KMS-11 (cell line): ENCODE data around the gene RUBCNL.

Source experiments
- H2AFZ ChIP-seq: fragments of 200-600 bp; sonication (generic); 2 replicates; pipeline ENCODE4 v1.6.1; 2016; ENCODE audit warnings: antibody characterized with exemption, mixed run types, low read depth
- H3K27ac ChIP-seq: fragments of 200-600 bp; sonication (generic); 2 replicates; pipeline ENCODE4 v1.6.1; 2016; ENCODE audit warnings: mild to moderate bottlenecking, mixed run types
- H3K27me3 ChIP-seq: fragments of 200-600 bp; sonication (generic); 2 replicates; pipeline ENCODE4 v1.6.1; 2017; ENCODE audit warnings: mild to moderate bottlenecking, low read depth, mixed run types, moderate library complexity; ENCODE audit not compliant: insufficient read depth
- H3K36me3 ChIP-seq: fragments of 200-600 bp; sonication (generic); 2 replicates; pipeline ENCODE4 v1.6.1; 2017; ENCODE audit warnings: mild to moderate bottlenecking, mixed run types; ENCODE audit not compliant: insufficient read depth
- H3K4me1 ChIP-seq: fragments of 200-600 bp; sonication (generic); 2 replicates; pipeline ENCODE4 v1.6.1; 2016; ENCODE audit warnings: mild to moderate bottlenecking, low read depth, mixed run types; ENCODE audit not compliant: poor library complexity, severe bottlenecking
- H3K4me2 ChIP-seq: fragments of 200-600 bp; sonication (generic); 2 replicates; pipeline ENCODE4 v1.7.0; 2016; ENCODE audit warnings: mild to moderate bottlenecking, mixed run types
- H3K4me3 ChIP-seq: fragments of 200-600 bp; sonication (generic); IDR thresholded peaks from 2 replicates; pipeline ENCODE4 v1.6.1; 2017; ENCODE audit warnings: low read depth, low read length, mixed read lengths; ENCODE audit not compliant: insufficient read depth
- H3K79me2 ChIP-seq: fragments of 200-600 bp; sonication (generic); 2 replicates; pipeline ENCODE4 v1.6.1; 2016; ENCODE audit warnings: low read depth, mixed run types; ENCODE audit not compliant: insufficient read depth
- H3K9ac ChIP-seq: fragments of 200-600 bp; sonication (generic); 2 replicates; pipeline ENCODE4 v1.6.1; 2016; ENCODE audit warnings: mild to moderate bottlenecking, mixed run types
- H4K20me1 ChIP-seq: fragments of 200-600 bp; sonication (generic); 2 replicates; pipeline ENCODE4 v1.6.1; 2016; ENCODE audit warnings: mild to moderate bottlenecking, mixed run types; ENCODE audit not compliant: insufficient read depth
- CTCF ChIP-seq: fragments of 200-600 bp; sonication (generic); conservative IDR thresholded peaks from 2 replicates; pipeline ENCODE4 v1.6.1; 2017; ENCODE audit warnings: low read depth, mild to moderate bottlenecking, antibody characterized with exemption, low read length, moderate library complexity, mixed read lengths

The RUBCNL gene

DNA sequence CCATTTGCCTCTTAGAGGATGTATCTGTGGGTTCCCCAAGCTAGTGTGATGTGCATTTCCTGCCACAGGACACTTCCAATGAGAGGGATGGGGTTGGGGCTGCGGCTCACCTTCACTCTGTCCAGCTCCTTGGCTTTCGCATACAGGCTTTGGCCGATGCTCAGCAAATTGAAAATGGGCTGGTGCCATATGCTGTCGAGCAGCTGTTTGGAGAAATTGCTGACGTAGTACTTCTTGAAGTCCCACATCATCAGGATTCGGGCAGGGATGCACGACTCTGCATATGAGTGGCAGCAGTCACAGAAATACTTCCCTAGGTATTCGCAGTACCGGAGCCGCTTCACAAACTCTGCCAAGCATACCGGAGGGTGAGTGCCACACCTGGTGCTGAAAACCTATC lies 37.0 kb downstream of the RUBCNL start:
- H3K9ac ChIP-seq: no peak overlapping the region
- H3K36me3 ChIP-seq: no peaks in the 10 kb centered on the region
- no peak overlapping the region for H3K4me2 ChIP-seq
- no peaks in the 10 kb centered on the region for H3K79me2 ChIP-seq
- H3K27me3 ChIP-seq: no peaks in the 10 kb centered on the region
- no peaks in the 10 kb centered on the region for H3K4me1 ChIP-seq
- no peak overlapping the region for H2AFZ ChIP-seq
- no peak for TF ChIP-seq CTCF
- no peaks in the 10 kb centered on the region for H4K20me1 ChIP-seq
- no peak overlapping the region for H3K27ac ChIP-seq
- H3K4me3 ChIP-seq: no peak overlapping the region

DNA sequence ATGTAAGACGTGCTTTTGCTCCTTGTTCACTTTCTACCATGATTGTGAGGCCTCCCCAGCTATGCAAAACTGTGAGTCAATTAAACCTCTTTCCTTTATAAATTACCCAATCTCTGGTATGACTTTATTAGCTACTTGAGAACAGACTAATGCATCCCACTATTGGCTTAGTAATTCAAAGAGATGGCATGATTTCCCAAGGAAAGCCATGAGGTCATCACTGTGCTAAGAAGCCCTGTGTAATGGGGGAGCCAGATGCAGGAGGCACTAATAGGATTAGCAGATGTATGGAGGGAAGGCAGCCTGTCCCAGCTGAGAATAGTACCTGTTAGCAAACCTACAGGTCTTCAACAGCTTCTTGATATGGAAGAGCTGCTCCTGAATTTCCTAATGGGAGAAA lies 38.1 kb downstream of the RUBCNL start:
- no peak for TF ChIP-seq CTCF
- Histone ChIP-seq H3K27ac (no peak overlapping the region), H3K36me3 (no peaks in the 10 kb centered on the region), H3K4me3 (no peak overlapping the region), H4K20me1 (no peaks in the 10 kb centered on the region), H3K79me2 (no peaks in the 10 kb centered on the region), H3K9ac (no peak overlapping the region), H2AFZ (no peak overlapping the region), H3K4me1 (no peaks in the 10 kb centered on the region), H3K4me2 (no peak overlapping the region), H3K27me3 (no peaks in the 10 kb centered on the region)

GRCh38 chr13:46347277-46347676 lies 39.8 kb downstream of the RUBCNL start:
- no peaks in the 10 kb centered on the region for H3K4me1 ChIP-seq
- no peaks in the 10 kb centered on the region for H3K79me2 ChIP-seq
- H3K4me2 ChIP-seq: no peak overlapping the region
- no peak for TF ChIP-seq CTCF
- no peak overlapping the region for H3K4me3 ChIP-seq
- no peaks in the 10 kb centered on the region for H4K20me1 ChIP-seq
- H3K27me3 ChIP-seq: no peaks in the 10 kb centered on the region
- no peak overlapping the region for H3K9ac ChIP-seq
- H3K36me3 ChIP-seq: no peaks in the 10 kb centered on the region
- H2AFZ ChIP-seq: no peak overlapping the region
- H3K27ac ChIP-seq: no peak overlapping the region

GRCh38 chr13:46345866-46346265 lies 41.2 kb downstream of the RUBCNL start:
- H2AFZ ChIP-seq: no peak overlapping the region
- no peak for TF ChIP-seq CTCF
- no peaks in the 10 kb centered on the region for H3K27me3 ChIP-seq
- H3K4me2 ChIP-seq: no peak overlapping the region
- H3K4me3 ChIP-seq: no peak overlapping the region
- no peaks in the 10 kb centered on the region for H4K20me1 ChIP-seq
- H3K79me2 ChIP-seq: no peaks in the 10 kb centered on the region
- H3K4me1 ChIP-seq: no peaks in the 10 kb centered on the region
- no peaks in the 10 kb centered on the region for H3K36me3 ChIP-seq
- no peak overlapping the region for H3K27ac ChIP-seq
- no peak overlapping the region for H3K9ac ChIP-seq

- no peak overlapping the region for H3K4me3 ChIP-seq
- H3K36me3 ChIP-seq: no peaks in the 10 kb centered on the region
- no peak overlapping the region for H3K4me2 ChIP-seq
- no peaks in the 10 kb centered on the region for H4K20me1 ChIP-seq
- no peaks in the 10 kb centered on the region for H3K4me1 ChIP-seq
- H3K9ac ChIP-seq: no peak overlapping the region
- no peaks in the 10 kb centered on the region for H3K27me3 ChIP-seq
- no peak for TF ChIP-seq CTCF
- no peak overlapping the region for H2AFZ ChIP-seq
- no peak overlapping the region for H3K27ac ChIP-seq
- no peaks in the 10 kb centered on the region for H3K79me2 ChIP-seq
These were observed 41.7 kb downstream of the RUBCNL start for GRCh38 chr13:46345398-46345797.
